AG04450 (cell line): ENCODE measurements around the gene OR51I1. TPM values are rescaled to one million over a fixed set of nuclear protein-coding genes. Genes with fewer than 3 reads are reported as not detected.

Experiments used
- CTCF ChIA-PET: fragments of 300-600, 350-600 bp; formaldehyde crosslinking; extraction: SDS; loops from one replicate; lab custom pipeline; 2022; ENCODE audit warnings: antibody characterized with exemption, inconsistent platforms; lab: Charles Lee
- POLR2A ChIA-PET: fragments of 350-600 bp; formaldehyde crosslinking; extraction: SDS; loops from one replicate; lab custom pipeline; 2021; ENCODE audit warnings: antibody characterized with exemption, inconsistent platforms; lab: Yijun Ruan, JAX
- DNase-seq: peaks from one replicate; pipeline ENCODE4 v3.0.0-alpha.2; 2011; ENCODE audit warnings: low read depth, low spot score
- H3K27ac ChIP-seq: one replicate; pipeline ENCODE4 v1.5.1; 2012; ENCODE audit warnings: low read depth, low read length, control low read depth
- H3K27me3 ChIP-seq: one replicate; pipeline ENCODE4 v1.6.0; 2012; ENCODE audit warnings: low read length; ENCODE audit not compliant: control insufficient read depth, insufficient read depth
- H3K4me3 ChIP-seq: 2 replicates; pipeline ENCODE4 v1.5.1; 2011; ENCODE audit warnings: mild to moderate bottlenecking, low read depth, low read length, control low read depth
- H3K9me3 ChIP-seq: 2 replicates; pipeline ENCODE4 v1.5.1; 2012; ENCODE audit warnings: low read length; ENCODE audit not compliant: control insufficient read depth, insufficient read depth
- CTCF ChIP-seq: IDR thresholded peaks from 2 replicates; pipeline ENCODE4 v1.5.1; 2011; ENCODE audit warnings: low read depth, low read length, control low read depth, inconsistent platforms
- polyA plus RNA-seq: library from polyadenylated mRNA; depleted of rRNA; stranded (reverse); fragments of >200 nt; gene quantifications from 2 replicates; pipeline ENCODE4 v1.2.3, GENCODE V29; 2011

The OR51I1 gene
- polyA plus RNA-seq, 1 experiment = not detected

- Histone ChIP-seq H3K4me3 (no peak overlapping the region), H3K27ac (no peak overlapping the region), H3K27me3 (no peaks in the 10 kb centered on the region), H3K9me3 (no peaks in the 10 kb centered on the region)
- CTCF ChIA-PET = no interaction called here
- DNase-seq = no peak
- POLR2A ChIA-PET = no interaction called here
- TF ChIP-seq CTCF = no peak
Observed at GRCh38 chr11:5460983-5461621, 19.8 kb upstream of the OR51I1 start.

- ChIA-PET POLR2A (no interaction called here), CTCF (no interaction called here)
- no peak for DNase-seq
- H3K27me3 ChIP-seq = no peaks in the 10 kb centered on the region
- no peak for TF ChIP-seq CTCF
- H3K27ac ChIP-seq = no peak overlapping the region
- H3K4me3 ChIP-seq = no peak overlapping the region
- H3K9me3 ChIP-seq = no peaks in the 10 kb centered on the region
Observed at GRCh38 chr11:5449432-5449831, 8.1 kb upstream of the OR51I1 start.

- TF ChIP-seq CTCF = no peak
- no peaks in the 10 kb centered on the region for H3K27me3 ChIP-seq
- POLR2A ChIA-PET = no interaction called here
- CTCF ChIA-PET = no interaction called here
- DNase-seq = no peak
- no peaks in the 10 kb centered on the region for H3K9me3 ChIP-seq
- H3K27ac ChIP-seq = no peak within 1 kb of the TSS
- no peak within 1 kb of the TSS for H3K4me3 ChIP-seq
Observed at GRCh38 chr11:5449023-5449422, 7.7 kb upstream of the OR51I1 start, which contains the start of gene OR51I2. TSS of gene OR51I2 (plus strand) at chr11:5449323. CDS start at chr11:5453489, 4,166 bp downstream.

- TF ChIP-seq CTCF = no peak
- CTCF ChIA-PET = no interaction called here
- no peak for DNase-seq
- Histone ChIP-seq H3K27me3 (no peaks in the 10 kb centered on the region), H3K27ac (no peak overlapping the region), H3K9me3 (no peaks in the 10 kb centered on the region), H3K4me3 (no peak overlapping the region)
- POLR2A ChIA-PET = no interaction called here
Observed at GRCh38 chr11:5443835-5444393, 2.6 kb upstream of the OR51I1 start.

GRCh38 chr11:5423131-5423530, 18.2 kb downstream of the OR51I1 start:
- CTCF ChIA-PET = no interaction called here
- no peak for TF ChIP-seq CTCF
- POLR2A ChIA-PET = no interaction called here
- no peak for DNase-seq
- Histone ChIP-seq H3K4me3 (no peak overlapping the region), H3K27ac (no peak overlapping the region), H3K9me3 (no peaks in the 10 kb centered on the region), H3K27me3 (no peaks in the 10 kb centered on the region)
